ENCODE measurements around the gene CNOT11.

Gene CNOT11

GRCh38 chr2:101281482-101281881 is 28.8 kb downstream of the CNOT11 start:
- FAIRE-seq (no peak), DNase-seq (ENCODE audit: insufficient read length, low spot score) (no peak)
- TF ChIP-seq POLR2A (IDR thresholded peaks at IDR 0.05; ENCODE audit: low read depth, low read length), result no peak

- FAIRE-seq (no peak), DNase-seq (ENCODE audit: insufficient read length, low spot score) (no peak)
- TF ChIP-seq POLR2A (IDR thresholded peaks at IDR 0.05; ENCODE audit: low read depth, low read length), result no peak
Measured at GRCh38 chr2:101282980-101283379, 30.3 kb downstream of the CNOT11 start.

- no peak for TF ChIP-seq POLR2A (IDR thresholded peaks at IDR 0.05; ENCODE audit: low read depth, low read length)
- DNase-seq (ENCODE audit: insufficient read length, low spot score), result no peak
- no peak for FAIRE-seq
Measured at GRCh38 chr2:101286684-101287083, 34.0 kb downstream of the CNOT11 start.

- TF ChIP-seq POLR2A (IDR thresholded peaks at IDR 0.05; ENCODE audit: low read depth, low read length), result no peak
- DNase-seq (ENCODE audit: insufficient read length, low spot score), result no peak
- FAIRE-seq, result no peak
Measured at GRCh38 chr2:101287303-101287702, 34.6 kb downstream of the CNOT11 start.

GRCh38 chr2:101290711-101291110 is 38.0 kb downstream of the CNOT11 start:
- no peak for TF ChIP-seq POLR2A (IDR thresholded peaks at IDR 0.05; ENCODE audit: low read depth, low read length)
- FAIRE-seq (no peak), DNase-seq (ENCODE audit: insufficient read length, low spot score) (no peak)

- TF ChIP-seq POLR2A (IDR thresholded peaks at IDR 0.05; ENCODE audit: low read depth, low read length), result no peak
- FAIRE-seq (no peak), DNase-seq (ENCODE audit: insufficient read length, low spot score) (no peak)
Measured at GRCh38 chr2:101291973-101292372, 39.3 kb downstream of the CNOT11 start.

GRCh38 chr2:101293544-101293943 is 40.9 kb downstream of the CNOT11 start:
- TF ChIP-seq POLR2A (IDR thresholded peaks at IDR 0.05; ENCODE audit: low read depth, low read length), result no peak
- no peak for FAIRE-seq

GRCh38 chr2:101294861-101295260 is 42.2 kb downstream of the CNOT11 start:
- TF ChIP-seq POLR2A (IDR thresholded peaks at IDR 0.05; ENCODE audit: low read depth, low read length), result no peak
- no peak for FAIRE-seq
- no peak for DNase-seq (ENCODE audit: insufficient read length, low spot score)

More at GRCh38 chr2:101293544-101293943, 40.9 kb downstream of the CNOT11 start:
- DNase-seq (ENCODE audit: insufficient read length, low spot score), result no peak

- no peak for TF ChIP-seq POLR2A (IDR thresholded peaks at IDR 0.05; ENCODE audit: low read depth, low read length)
- DNase-seq (ENCODE audit: insufficient read length, low spot score) (no peak), FAIRE-seq (no peak)
Measured at GRCh38 chr2:101295895-101296294, 43.2 kb downstream of the CNOT11 start.

GRCh38 chr2:101296371-101296770 is 43.7 kb downstream of the CNOT11 start:
- TF ChIP-seq POLR2A (IDR thresholded peaks at IDR 0.05; ENCODE audit: low read depth, low read length), result no peak
- FAIRE-seq (no peak), DNase-seq (ENCODE audit: insufficient read length, low spot score) (no peak)

- no peak for TF ChIP-seq POLR2A (IDR thresholded peaks at IDR 0.05; ENCODE audit: low read depth, low read length)
- FAIRE-seq (no peak), DNase-seq (ENCODE audit: insufficient read length, low spot score) (no peak)
Measured at GRCh38 chr2:101297383-101297782, 44.7 kb downstream of the CNOT11 start.

- FAIRE-seq, result no peak
Measured at GRCh38 chr2:101299604-101300003, 46.9 kb downstream of the CNOT11 start.

GRCh38 chr2:101300164-101300563 is 47.5 kb downstream of the CNOT11 start:
- DNase-seq (ENCODE audit: insufficient read length, low spot score), result no peak
- TF ChIP-seq POLR2A (IDR thresholded peaks at IDR 0.05; ENCODE audit: low read depth, low read length), result no peak
- no peak for FAIRE-seq

More at GRCh38 chr2:101299604-101300003, 46.9 kb downstream of the CNOT11 start:
- DNase-seq (ENCODE audit: insufficient read length, low spot score), result no peak
- no peak for TF ChIP-seq POLR2A (IDR thresholded peaks at IDR 0.05; ENCODE audit: low read depth, low read length)

GRCh38 chr2:101300836-101301235 is 48.1 kb downstream of the CNOT11 start:
- FAIRE-seq (no peak), DNase-seq (ENCODE audit: insufficient read length, low spot score) (no peak)
- no peak for TF ChIP-seq POLR2A (IDR thresholded peaks at IDR 0.05; ENCODE audit: low read depth, low read length)

GRCh38 chr2:101302016-101302415 is 49.3 kb downstream of the CNOT11 start:
- no peak for TF ChIP-seq POLR2A (IDR thresholded peaks at IDR 0.05; ENCODE audit: low read depth, low read length)
- no peak for DNase-seq (ENCODE audit: insufficient read length, low spot score)
- no peak for FAIRE-seq

GRCh38 chr2:101303688-101304087 is 51.0 kb downstream of the CNOT11 start:
- no peak for FAIRE-seq
- TF ChIP-seq POLR2A (IDR thresholded peaks at IDR 0.05; ENCODE audit: low read depth, low read length), result no peak
- DNase-seq (ENCODE audit: insufficient read length, low spot score), result no peak
